SH-SY5Y (cell line): Measurements from ENCODE around the gene GAB1.

Source experiments
- GATA2 ChIP-seq: IDR thresholded peaks from 2 replicates; pipeline ENCODE4 v1.6.1; 2011; ENCODE audit warnings: mild to moderate bottlenecking, low read depth, low read length
- GATA3 ChIP-seq: IDR thresholded peaks from 2 replicates; pipeline ENCODE4 v1.6.1; 2011; ENCODE audit warnings: low read depth, mild to moderate bottlenecking, low read length, moderate library complexity

DNA sequence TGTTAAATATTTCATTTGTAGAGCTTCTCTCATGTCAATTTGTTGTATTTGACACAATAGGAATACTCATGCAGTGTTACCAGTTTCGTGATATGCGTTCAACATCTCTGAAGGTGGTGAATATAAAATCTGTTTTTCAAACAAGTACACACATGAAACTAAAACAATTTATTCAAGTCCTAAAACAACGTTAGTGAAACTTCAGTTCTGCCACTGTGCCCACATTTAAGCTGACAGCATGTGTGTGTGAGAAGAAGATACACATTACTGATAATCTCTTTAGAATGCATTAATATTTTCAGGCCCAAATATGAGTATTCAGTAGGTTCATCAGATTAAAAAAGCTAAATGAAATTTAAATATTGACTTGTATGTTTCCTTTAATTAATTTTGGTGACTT is 21.7 kb downstream of the GAB1 start:
- TF ChIP-seq GATA3 = no peak
- TF ChIP-seq GATA2 = no peak
